ENCODE results near the gene NTRK3. TPM values are rescaled to one million over a fixed set of nuclear protein-coding genes. Genes with fewer than 3 reads are reported as not detected.

NTRK3 gene
- total RNA-seq, 2 experiments from 2014 or later: not detected

- CTCF ChIA-PET: no interaction called here
- no peak overlapping the region for H3K27ac Mint-ChIP-seq
- TF ChIP-seq CTCF (IDR thresholded peaks at IDR 0.05): no peak
- DNase-seq (no peak), ATAC-seq (no peak)
- H3K9me3 Mint-ChIP-seq: no peaks in the 10 kb centered on the region
- H3K27me3 Mint-ChIP-seq: no peaks in the 10 kb centered on the region
- POLR2A ChIA-PET: no interaction called here
- no peaks in the 10 kb centered on the region for H3K4me1 Mint-ChIP-seq (ENCODE audit: low read depth)
- H3K36me3 Mint-ChIP-seq (ENCODE audit: low read depth): no peaks in the 10 kb centered on the region
- H3K4me3 Mint-ChIP-seq: no peak overlapping the region
- intact Hi-C loops (cut with micrococcal nuclease): no loop called here
These were observed 244.3 kb downstream of the NTRK3 start for GRCh38 chr15:88012233-88012632.

- Mint-ChIP-seq H3K4me1 (ENCODE audit: low read depth) (no peaks in the 10 kb centered on the region), H3K27me3 (no peaks in the 10 kb centered on the region), H3K27ac (no peak overlapping the region), H3K36me3 (ENCODE audit: low read depth) (no peaks in the 10 kb centered on the region), H3K9me3 (no peaks in the 10 kb centered on the region), H3K4me3 (no peak overlapping the region)
- ChIA-PET CTCF (no interaction called here), POLR2A (no interaction called here)
- no peak for DNase-seq
- no peak for ATAC-seq
- intact Hi-C loops (cut with micrococcal nuclease): no loop called here
- TF ChIP-seq CTCF (IDR thresholded peaks at IDR 0.05): no peak
These were observed 245.0 kb downstream of the NTRK3 start for GRCh38 chr15:88011533-88011932.

GRCh38 chr15:88006146-88006545, 250.4 kb downstream of the NTRK3 start:
- Mint-ChIP-seq H3K27me3 (no peaks in the 10 kb centered on the region), H3K4me1 (ENCODE audit: low read depth) (no peaks in the 10 kb centered on the region), H3K27ac (no peak overlapping the region), H3K9me3 (no peaks in the 10 kb centered on the region), H3K4me3 (no peak overlapping the region), H3K36me3 (ENCODE audit: low read depth) (no peaks in the 10 kb centered on the region)
- intact Hi-C loops (cut with micrococcal nuclease): no loop called here
- CTCF ChIA-PET: no interaction called here
- DNase-seq: no peak
- TF ChIP-seq CTCF (IDR thresholded peaks at IDR 0.05): no peak
- ATAC-seq: no peak
- POLR2A ChIA-PET: no interaction called here

- Mint-ChIP-seq H3K9me3 (no peaks in the 10 kb centered on the region), H3K36me3 (ENCODE audit: low read depth) (no peaks in the 10 kb centered on the region), H3K4me3 (no peak overlapping the region), H3K27ac (no peak overlapping the region), H3K27me3 (no peaks in the 10 kb centered on the region), H3K4me1 (ENCODE audit: low read depth) (no peaks in the 10 kb centered on the region)
- intact Hi-C loops (cut with micrococcal nuclease): no loop called here
- TF ChIP-seq CTCF (IDR thresholded peaks at IDR 0.05): no peak
- DNase-seq (no peak), ATAC-seq (no peak)
- ChIA-PET POLR2A (no interaction called here), CTCF (interaction anchor here (1.1 kb wide), 1 partner anchor 14 kb away, joined by 3 read pairs; no protein-coding TSS in a partner anchor)
These were observed 252.1 kb downstream of the NTRK3 start for GRCh38 chr15:88004399-88004798.

- ATAC-seq (no peak), DNase-seq (no peak)
- Mint-ChIP-seq H3K4me1 (ENCODE audit: low read depth) (no peaks in the 10 kb centered on the region), H3K36me3 (ENCODE audit: low read depth) (no peaks in the 10 kb centered on the region), H3K4me3 (no peak overlapping the region), H3K27me3 (no peaks in the 10 kb centered on the region), H3K9me3 (no peaks in the 10 kb centered on the region), H3K27ac (no peak overlapping the region)
- ChIA-PET POLR2A (interaction anchor here (0.7 kb wide), 1 partner anchor 1651 kb away, joined by 3 read pairs; no protein-coding TSS in a partner anchor), CTCF (interaction anchor here (1.1 kb wide), 1 partner anchor 14 kb away, joined by 3 read pairs; no protein-coding TSS in a partner anchor)
- intact Hi-C loops (cut with micrococcal nuclease): no loop called here
- no peak for TF ChIP-seq CTCF (IDR thresholded peaks at IDR 0.05)
These were observed 252.8 kb downstream of the NTRK3 start for GRCh38 chr15:88003541-88004327.
